GM04503 (cell line): ENCODE results near the gene MROH2B.
"Not testable (repeated sequence)": the region's sequence is repeated elsewhere in the genome, so short reads cannot be mapped to it uniquely, and the experiment has no call there.

Experiments used
- DNase-seq: peaks from one replicate; pipeline ENCODE4 v3.0.0-alpha.2; 2012; ENCODE audit warnings: low read depth

Gene MROH2B

GRCh38 chr5:41022600-41022999, 48.5 kb downstream of the MROH2B start:
- DNase-seq = not testable (repeated sequence)

GRCh38 chr5:41012318-41012717, 58.8 kb downstream of the MROH2B start:
- DNase-seq = no peak

GRCh38 chr5:41010572-41010971, 60.6 kb downstream of the MROH2B start:
- no peak for DNase-seq

- no peak for DNase-seq
Measured at GRCh38 chr5:41009232-41009631, 61.9 kb downstream of the MROH2B start.

GRCh38 chr5:41004931-41005330, 66.2 kb downstream of the MROH2B start:
- DNase-seq = no peak

GRCh38 chr5:41003670-41004376, 67.3 kb downstream of the MROH2B start:
- DNase-seq = no peak

- no peak for DNase-seq
Measured at GRCh38 chr5:40999966-41000365, 71.2 kb downstream of the MROH2B start.

GRCh38 chr5:40999142-40999541, 72.0 kb downstream of the MROH2B start:
- DNase-seq = no peak

GRCh38 chr5:40995801-40996586, 75.1 kb downstream of the MROH2B start:
- no peak for DNase-seq

- no peak for DNase-seq
Measured at GRCh38 chr5:40991981-40992559, 79.1 kb downstream of the MROH2B start.

- no peak for DNase-seq
Measured at GRCh38 chr5:40991168-40991980, 79.8 kb downstream of the MROH2B start.

- no peak for DNase-seq
Measured at GRCh38 chr5:40988746-40989510, 82.2 kb downstream of the MROH2B start.

- no peak for DNase-seq
Measured at GRCh38 chr5:40987349-40987748, 83.8 kb downstream of the MROH2B start.

GRCh38 chr5:40986666-40987065, 84.5 kb downstream of the MROH2B start:
- no peak for DNase-seq

GRCh38 chr5:40985501-40985900, 85.6 kb downstream of the MROH2B start:
- no peak for DNase-seq

GRCh38 chr5:40984884-40985283, 86.3 kb downstream of the MROH2B start:
- DNase-seq = no peak

GRCh38 chr5:40983781-40984180, 87.4 kb downstream of the MROH2B start:
- no peak for DNase-seq

- DNase-seq = no peak
Measured at GRCh38 chr5:40981420-40981819, 89.7 kb downstream of the MROH2B start.

- DNase-seq = no peak
Measured at GRCh38 chr5:40976836-40977235, 94.3 kb downstream of the MROH2B start.

- no peak for DNase-seq
Measured at GRCh38 chr5:40976041-40976440, 95.1 kb downstream of the MROH2B start.

GRCh38 chr5:40973364-40974004, 97.7 kb downstream of the MROH2B start:
- no peak for DNase-seq
